ENCODE data around the gene SSBP3. TPM values are rescaled to one million over a fixed set of nuclear protein-coding genes. Genes with fewer than 3 reads are reported as not detected.
A peak's percentile ranks its signal among the peaks of the same experiment; 100 is the strongest.
"Not testable (repeated sequence)": the region's sequence is repeated elsewhere in the genome, so short reads cannot be mapped to it uniquely, and the experiment has no call there.

Gene SSBP3
- total RNA-seq, 2 donors from 2014 or later, result 40.3 to 56.3 TPM

DNA sequence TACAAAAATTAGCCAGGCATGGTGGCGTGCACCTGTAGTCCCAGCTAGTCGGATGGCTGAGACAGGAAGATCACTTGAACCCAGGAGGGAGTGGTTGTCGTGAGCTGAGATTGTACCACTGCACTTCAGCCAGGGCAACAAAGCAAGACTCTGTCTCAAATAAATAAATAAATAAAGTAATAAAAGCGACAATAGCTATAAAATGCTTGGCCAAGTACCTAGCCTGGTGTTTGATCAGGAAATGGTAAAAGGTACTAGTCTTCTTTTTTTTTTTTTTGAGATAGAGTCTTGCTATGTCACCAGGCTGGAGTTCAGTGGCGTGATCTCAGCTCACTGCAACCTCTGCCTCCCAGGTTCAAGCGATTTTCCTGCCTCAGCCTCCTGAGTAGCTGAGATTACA, 12.4 kb upstream of the SSBP3 start:
- not testable (repeated sequence) for H3K36me3 Mint-ChIP-seq (ENCODE audit: low read depth); ATAC-seq (replicated peaks); H3K27ac Mint-ChIP-seq; H3K4me1 Mint-ChIP-seq; H3K27me3 Mint-ChIP-seq; H3K9me3 Mint-ChIP-seq; H3K4me3 Mint-ChIP-seq

DNA sequence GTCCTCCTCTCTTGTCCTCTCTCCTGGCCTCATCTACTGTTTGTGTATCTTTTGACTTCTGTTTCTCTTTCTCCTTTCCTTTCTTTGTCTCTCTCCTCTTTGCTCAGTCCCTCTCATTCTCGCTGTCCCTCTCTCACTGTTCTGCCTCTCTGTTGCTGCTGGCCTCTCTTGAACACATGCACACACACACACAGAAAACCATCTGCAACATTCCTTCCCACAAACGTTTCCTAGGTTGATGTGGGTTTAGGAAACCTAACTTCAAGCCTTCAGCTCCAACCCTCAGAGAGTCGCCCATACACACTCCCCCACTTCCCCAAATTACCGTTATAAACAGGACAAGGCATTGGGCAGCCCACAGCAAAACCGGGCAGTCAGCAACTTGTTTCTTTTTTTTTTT, 10.9 kb upstream of the SSBP3 start:
- Mint-ChIP-seq H3K27me3 (no peaks in the 10 kb centered on the region), H3K27ac (no peak overlapping the region), H3K4me3 (no peak overlapping the region), H3K36me3 (ENCODE audit: low read depth) (no peaks in the 10 kb centered on the region), H3K4me1 (peaks cover 6% of the 10 kb centered on the region), H3K9me3 (no peaks in the 10 kb centered on the region)
- ATAC-seq (replicated peaks), result no peak

DNA sequence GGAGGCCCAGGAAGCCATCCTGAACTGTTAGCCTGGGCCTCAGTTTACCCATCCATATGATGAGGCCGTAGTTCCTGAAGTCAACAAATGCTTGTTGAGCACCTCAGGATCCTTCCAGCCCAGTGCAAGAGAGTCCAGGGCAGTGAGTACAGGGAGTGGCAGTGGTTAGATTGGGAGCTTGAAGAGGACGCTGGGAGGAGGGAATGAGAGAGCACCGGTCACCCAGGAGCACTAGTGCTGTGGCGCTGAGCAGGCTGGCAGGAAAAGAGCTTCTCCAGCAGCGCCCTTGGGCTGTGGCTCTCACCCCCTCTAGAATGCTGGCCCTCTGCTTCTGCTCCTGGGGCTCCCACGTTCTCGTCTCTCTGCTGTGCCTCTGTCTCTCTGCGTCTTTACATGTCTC, 10.2 kb upstream of the SSBP3 start:
- Mint-ChIP-seq H3K27me3 (no peaks in the 10 kb centered on the region), H3K4me3 (no peak overlapping the region), H3K4me1 (peaks cover 6% of the 10 kb centered on the region), H3K9me3 (no peaks in the 10 kb centered on the region), H3K27ac (no peak overlapping the region), H3K36me3 (ENCODE audit: low read depth) (no peaks in the 10 kb centered on the region)
- ATAC-seq (replicated peaks), result no peak

DNA sequence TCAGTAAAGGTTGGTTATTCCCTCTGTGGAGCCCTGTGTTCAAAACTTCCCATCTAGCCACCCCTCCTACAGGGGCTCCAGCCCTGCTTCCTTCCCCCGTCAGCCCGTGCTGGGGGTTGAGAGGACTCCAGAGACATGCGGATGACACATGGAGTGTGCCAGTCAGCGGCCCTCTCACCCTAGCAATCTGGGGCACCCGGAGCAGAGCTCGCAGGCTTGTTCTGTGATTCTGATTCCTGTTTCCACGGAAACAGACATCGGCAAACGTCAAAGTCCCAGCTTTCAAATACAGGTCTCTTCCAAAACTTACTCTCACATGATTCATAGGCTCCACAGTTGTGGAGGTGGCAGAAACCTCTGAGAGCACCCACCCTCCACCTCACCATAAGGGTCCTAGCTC, 9.8 kb upstream of the SSBP3 start:
- H3K27me3 Mint-ChIP-seq, result no peaks in the 10 kb centered on the region
- no peak overlapping the region for H3K4me3 Mint-ChIP-seq
- no peak for ATAC-seq (replicated peaks)
- peaks cover 6% of the 10 kb centered on the region for H3K4me1 Mint-ChIP-seq
- no peak overlapping the region for H3K27ac Mint-ChIP-seq
- H3K36me3 Mint-ChIP-seq (ENCODE audit: low read depth), result no peaks in the 10 kb centered on the region
- H3K9me3 Mint-ChIP-seq, result no peaks in the 10 kb centered on the region

DNA sequence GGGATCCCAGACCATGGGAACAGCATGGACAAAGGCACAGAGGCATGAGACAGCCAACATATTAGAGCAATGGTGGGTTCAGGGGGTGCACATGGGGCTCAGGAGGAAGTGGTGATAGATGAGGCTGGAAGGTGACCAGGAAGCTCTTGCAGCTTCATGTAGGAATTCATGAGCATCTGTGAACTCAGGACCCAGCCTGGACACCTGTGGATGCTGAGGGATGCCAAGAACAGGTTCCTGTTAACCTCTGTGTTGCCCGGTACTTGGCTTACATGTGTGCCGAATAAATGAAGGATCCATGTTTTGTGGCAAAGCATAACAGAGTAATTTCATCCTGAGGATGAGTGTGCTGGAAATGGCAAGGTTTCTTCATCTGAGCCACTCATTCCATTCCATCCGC, 9.3 kb upstream of the SSBP3 start:
- Mint-ChIP-seq H3K36me3 (ENCODE audit: low read depth) (no peaks in the 10 kb centered on the region), H3K4me1 (peaks cover 9% of the 10 kb centered on the region), H3K27me3 (no peaks in the 10 kb centered on the region), H3K9me3 (no peaks in the 10 kb centered on the region), H3K4me3 (no peak overlapping the region), H3K27ac (no peak overlapping the region)
- no peak for ATAC-seq (replicated peaks)

DNA sequence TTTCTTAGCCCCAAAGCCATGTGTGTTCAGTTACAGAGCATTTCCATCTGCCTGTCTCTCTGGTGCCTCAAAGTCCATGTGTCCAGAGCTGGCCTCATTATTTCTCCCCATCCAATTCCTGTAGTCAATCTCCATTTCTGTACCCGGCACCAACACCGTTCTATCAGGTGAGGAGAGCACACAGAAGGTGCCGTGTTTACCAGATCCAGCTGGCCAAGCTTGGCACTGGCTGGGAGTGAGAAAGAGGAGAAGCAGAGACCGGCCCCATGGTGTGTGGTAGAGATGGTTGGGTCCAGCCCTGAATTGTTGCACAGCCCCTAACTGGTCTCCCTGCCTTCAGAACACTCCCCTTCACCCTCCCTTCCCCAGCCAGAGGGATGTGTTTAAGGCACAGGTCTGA, 7.5 kb upstream of the SSBP3 start:
- peak overlapping the region; percentile 54 for H3K4me3 Mint-ChIP-seq
- peaks cover 22% of the 10 kb centered on the region for H3K4me1 Mint-ChIP-seq
- no peak for ATAC-seq (replicated peaks)
- H3K9me3 Mint-ChIP-seq, result no peaks in the 10 kb centered on the region
- peak overlapping the region; percentile 0 for H3K27ac Mint-ChIP-seq
- no peaks in the 10 kb centered on the region for H3K27me3 Mint-ChIP-seq
- no peaks in the 10 kb centered on the region for H3K36me3 Mint-ChIP-seq (ENCODE audit: low read depth)

DNA sequence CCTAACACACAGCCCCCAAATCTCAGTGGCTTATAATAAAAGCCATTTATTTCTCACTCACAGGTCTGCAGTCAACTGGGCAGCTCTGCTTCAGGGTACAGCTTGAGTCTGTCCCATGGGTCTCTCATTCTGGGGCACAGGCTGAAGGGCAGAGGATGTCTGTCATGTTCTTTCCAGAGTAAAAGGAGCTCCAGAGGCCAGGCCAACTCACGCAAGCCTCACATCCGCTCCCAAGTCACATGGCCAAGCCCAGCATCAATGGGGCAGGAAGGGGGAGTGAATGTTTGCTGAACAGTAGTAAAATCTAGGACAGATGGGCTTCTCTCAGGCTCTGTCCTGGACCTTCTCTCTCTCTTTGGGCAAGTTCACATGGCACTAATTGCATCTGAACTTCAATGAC, 7.1 kb upstream of the SSBP3 start:
- peak overlapping the region; percentile 0 for H3K27ac Mint-ChIP-seq
- peak; percentile 54 for ATAC-seq (replicated peaks)
- no peaks in the 10 kb centered on the region for H3K36me3 Mint-ChIP-seq (ENCODE audit: low read depth)
- peak overlapping the region; percentile 54 for H3K4me3 Mint-ChIP-seq
- peaks cover 27% of the 10 kb centered on the region for H3K4me1 Mint-ChIP-seq
- no peaks in the 10 kb centered on the region for H3K9me3 Mint-ChIP-seq
- H3K27me3 Mint-ChIP-seq, result no peaks in the 10 kb centered on the region

DNA sequence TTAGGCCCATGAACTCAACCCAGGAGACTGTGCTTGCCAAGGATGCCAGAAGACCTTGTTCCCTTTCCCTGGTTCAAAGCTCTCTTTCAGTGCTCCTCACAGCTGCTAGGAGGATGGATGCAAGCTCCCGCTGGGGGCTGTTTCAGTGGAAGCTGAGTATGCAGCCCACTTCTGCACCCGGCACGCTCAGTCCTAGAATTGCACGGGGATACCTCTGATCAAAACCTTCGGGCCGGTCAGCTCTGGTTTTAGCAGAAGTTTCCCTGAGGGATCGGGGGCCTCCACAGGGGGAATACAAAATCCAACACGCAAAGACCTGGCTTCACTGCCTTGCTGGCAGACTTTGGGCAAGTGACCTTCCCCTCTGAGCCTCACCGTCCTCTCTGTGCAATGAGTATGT, 4.2 kb upstream of the SSBP3 start:
- no peaks in the 10 kb centered on the region for H3K9me3 Mint-ChIP-seq
- H3K27me3 Mint-ChIP-seq, result no peaks in the 10 kb centered on the region
- peaks cover 37% of the 10 kb centered on the region for H3K4me1 Mint-ChIP-seq
- H3K36me3 Mint-ChIP-seq (ENCODE audit: low read depth), result no peaks in the 10 kb centered on the region
- ATAC-seq (replicated peaks), result no peak
- no peak overlapping the region for H3K4me3 Mint-ChIP-seq
- H3K27ac Mint-ChIP-seq, result no peak overlapping the region

DNA sequence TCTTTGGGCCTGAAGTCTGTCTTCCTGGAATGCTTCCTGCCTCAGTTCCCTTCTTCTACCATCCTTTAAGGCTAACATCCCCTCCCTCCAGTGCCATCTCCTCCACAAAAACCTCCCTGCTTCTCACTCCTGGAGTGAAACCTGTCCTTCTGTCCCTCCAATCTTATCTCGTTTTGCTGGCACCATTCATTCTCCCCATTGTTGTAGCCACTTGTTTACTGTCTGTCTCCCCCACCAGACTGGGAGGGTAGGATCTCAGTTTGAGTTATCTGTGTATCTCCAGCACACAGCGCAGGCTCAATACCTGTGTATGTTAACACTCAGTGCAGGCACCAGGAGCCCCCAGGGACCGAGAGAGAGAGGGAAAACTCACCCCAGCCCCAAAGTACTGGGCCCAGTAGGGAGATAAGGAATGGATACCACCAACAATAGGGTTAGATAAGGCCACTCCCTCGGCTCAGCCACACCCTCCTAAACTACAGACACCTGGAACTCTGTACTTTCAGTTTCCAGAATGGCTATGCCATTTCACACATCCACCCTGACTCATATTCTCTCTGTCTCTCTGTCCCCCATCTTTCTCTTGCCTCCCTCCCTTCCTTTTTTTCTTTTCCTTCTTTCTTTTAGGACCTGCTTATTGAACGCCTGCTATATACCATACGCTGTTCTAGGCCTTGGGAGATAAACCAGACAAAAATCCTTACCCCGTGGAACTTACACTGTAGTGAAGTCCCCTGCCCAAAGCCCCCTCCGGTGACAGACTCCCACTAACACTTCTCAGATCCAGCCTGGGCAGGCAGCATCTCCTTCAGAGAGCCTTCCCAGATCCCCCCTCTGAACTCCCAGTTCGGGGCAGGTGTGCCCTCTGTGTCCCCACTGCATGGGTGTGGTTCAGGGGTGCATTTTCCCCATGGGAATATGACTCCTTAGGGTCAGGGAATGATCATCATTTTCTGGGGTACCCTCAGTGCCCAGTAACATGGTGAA, 3.3 kb upstream of the SSBP3 start:
- Mint-ChIP-seq H3K27me3 (no peaks in the 10 kb centered on the region), H3K27ac (peak overlapping the region; percentile 80), H3K4me1 (peaks cover 40% of the 10 kb centered on the region), H3K4me3 (peak overlapping the region; percentile 70), H3K36me3 (ENCODE audit: low read depth) (peaks cover 1% of the 10 kb centered on the region), H3K9me3 (no peaks in the 10 kb centered on the region)
- peak; percentile 69 for ATAC-seq (replicated peaks)

DNA sequence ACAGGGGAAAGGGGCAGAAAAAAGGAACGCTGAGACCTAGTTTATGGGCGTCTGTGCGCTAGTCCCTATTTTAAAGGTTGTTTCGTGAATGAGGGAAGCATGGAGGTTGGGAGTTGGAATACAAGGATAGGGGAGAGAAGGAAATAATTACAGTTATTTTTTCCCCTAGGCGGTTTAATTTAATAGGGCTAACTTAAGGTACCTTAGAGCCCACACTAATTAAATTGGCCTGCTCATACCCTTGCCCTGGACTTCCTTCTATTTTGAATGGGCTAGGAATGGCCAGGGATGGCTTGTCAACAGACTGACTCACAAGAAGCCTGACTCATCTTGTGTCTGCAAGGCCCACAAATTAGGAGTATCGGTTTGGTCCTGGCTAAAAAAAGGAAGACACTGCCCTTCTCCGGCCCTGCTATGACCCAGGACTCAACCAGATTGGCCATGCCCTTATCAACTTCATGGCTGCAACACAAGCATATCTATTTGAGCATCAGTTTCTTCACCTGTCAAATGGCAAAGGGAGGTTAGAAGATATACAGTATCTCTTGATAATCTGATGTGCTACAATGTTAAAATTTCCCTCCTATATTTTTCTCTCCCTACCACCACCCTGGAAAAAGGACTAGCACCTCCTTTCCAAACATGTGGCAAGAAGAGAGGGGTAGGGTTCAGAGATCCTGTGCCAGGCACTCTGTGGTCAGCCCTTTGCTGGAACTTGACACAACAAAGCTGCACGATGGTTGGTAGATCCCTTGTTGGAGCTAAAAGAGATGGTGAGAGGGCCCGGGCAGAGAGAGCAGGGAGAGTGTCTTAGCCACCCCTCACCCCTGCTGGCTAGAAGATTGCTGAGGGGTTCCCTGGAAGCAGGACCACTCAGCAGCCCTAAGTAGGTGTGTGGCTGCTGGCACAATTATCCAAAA, 2.2 kb upstream of the SSBP3 start:
- Mint-ChIP-seq H3K9me3 (no peaks in the 10 kb centered on the region), H3K4me1 (peaks cover 46% of the 10 kb centered on the region), H3K4me3 (peak overlapping the region; percentile 70), H3K27me3 (no peaks in the 10 kb centered on the region), H3K36me3 (ENCODE audit: low read depth) (peaks cover 12% of the 10 kb centered on the region), H3K27ac (peak overlapping the region; percentile 80)
- ATAC-seq (replicated peaks), result no peak

DNA sequence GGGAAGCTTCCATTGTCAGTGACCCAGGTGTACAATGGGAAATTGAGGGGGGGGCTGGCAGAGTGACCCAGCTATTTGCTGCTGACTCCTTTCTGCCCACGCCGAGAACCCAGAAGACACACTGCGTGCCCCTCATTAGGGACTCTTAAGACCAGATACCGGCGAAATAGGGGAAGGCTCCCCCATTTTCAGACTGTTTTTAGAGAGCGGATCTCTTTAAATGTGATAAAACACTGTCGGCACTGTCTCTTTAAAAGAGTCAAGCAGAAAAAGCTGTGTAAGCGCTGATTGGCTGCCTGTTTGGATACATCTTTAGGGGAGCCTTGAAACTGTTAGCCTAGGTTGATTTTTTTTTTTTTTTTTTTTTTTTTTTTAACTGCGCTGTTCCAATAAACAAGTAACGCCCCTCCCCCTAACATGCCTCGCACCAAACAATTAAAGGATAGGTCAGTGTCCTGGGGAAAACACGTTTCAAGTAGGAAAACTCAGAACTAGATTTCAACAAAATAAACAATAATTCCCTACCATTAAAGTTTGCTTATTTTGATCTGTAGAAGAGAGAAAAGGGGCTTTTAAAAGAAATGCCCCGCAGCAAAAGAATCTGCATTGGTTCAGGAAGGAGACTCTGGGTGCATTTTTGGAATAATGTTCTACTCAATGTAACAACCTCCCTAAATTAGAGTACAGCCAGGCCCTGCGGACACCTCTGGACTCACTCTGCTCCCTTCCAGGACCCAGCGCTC, 1.4 kb upstream of the SSBP3 start:
- Mint-ChIP-seq H3K4me3 (peak overlapping the region; percentile 70), H3K27me3 (no peaks in the 10 kb centered on the region), H3K9me3 (no peaks in the 10 kb centered on the region), H3K27ac (peak overlapping the region; percentile 80), H3K4me1 (peaks cover 52% of the 10 kb centered on the region), H3K36me3 (ENCODE audit: low read depth) (peaks cover 20% of the 10 kb centered on the region)
- peak; percentile 29 for ATAC-seq (replicated peaks)

DNA sequence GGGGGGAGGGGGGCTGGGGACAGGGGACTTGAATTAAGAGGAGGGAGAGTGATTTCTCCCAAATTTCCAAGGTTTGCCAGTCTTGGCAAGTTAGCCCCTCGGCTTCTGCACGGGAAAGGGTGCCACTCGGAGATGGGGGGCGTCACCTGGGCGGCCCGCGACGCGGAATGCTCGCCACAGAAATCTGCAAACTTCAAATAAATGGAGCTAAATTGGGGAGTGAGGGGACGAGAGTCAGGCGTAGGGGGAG, 885 bp upstream of the SSBP3 start:
- Mint-ChIP-seq H3K9me3 (no peaks in the 10 kb centered on the region), H3K4me3 (peak overlapping the region; percentile 70), H3K27ac (peak overlapping the region; percentile 80), H3K4me1 (peaks cover 57% of the 10 kb centered on the region), H3K36me3 (ENCODE audit: low read depth) (peaks cover 25% of the 10 kb centered on the region), H3K27me3 (no peaks in the 10 kb centered on the region)
- no peak for ATAC-seq (replicated peaks)

DNA sequence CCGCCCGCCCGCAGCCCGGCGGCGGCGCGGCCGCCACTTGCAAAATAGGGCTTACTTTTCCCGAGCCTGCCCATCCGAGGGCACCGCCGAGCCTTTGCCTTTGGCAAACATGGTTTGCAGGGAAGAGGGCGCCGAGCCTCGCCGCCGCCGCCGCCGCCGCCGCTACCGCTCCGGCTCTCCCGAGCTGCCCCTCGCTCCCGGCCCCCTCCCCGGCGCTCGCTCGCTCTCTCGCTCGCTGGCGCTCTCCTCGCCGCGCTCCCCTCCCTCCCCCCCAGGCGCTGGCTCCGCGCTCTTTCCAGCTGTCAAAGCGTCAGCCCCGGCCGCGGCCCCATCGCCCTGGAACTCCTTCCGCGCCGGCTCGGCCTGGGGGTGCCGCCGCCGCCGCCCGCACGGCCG, 298 bp downstream of the SSBP3 start:
- H3K27me3 Mint-ChIP-seq, result no peaks in the 10 kb centered on the region
- no peak for ATAC-seq (replicated peaks)

More for the DNA sequence above, 298 bp downstream of the SSBP3 start:
- Mint-ChIP-seq H3K27ac (no peak overlapping the region), H3K4me3 (no peak overlapping the region), H3K9me3 (no peaks in the 10 kb centered on the region), H3K36me3 (ENCODE audit: low read depth) (peaks cover 37% of the 10 kb centered on the region), H3K4me1 (peaks cover 68% of the 10 kb centered on the region)

All from activated T-helper 17 cell treated with anti-CD3 and anti-CD28 coated beads, Interleukin-2, amount 50 U/mL, for 72 hours (primary cell).